ENCODE data around the gene GCSH.
"Not testable (repeated sequence)": the region's sequence is repeated elsewhere in the genome, so short reads cannot be mapped to it uniquely, and the experiment has no call there.

Gene GCSH

DNA sequence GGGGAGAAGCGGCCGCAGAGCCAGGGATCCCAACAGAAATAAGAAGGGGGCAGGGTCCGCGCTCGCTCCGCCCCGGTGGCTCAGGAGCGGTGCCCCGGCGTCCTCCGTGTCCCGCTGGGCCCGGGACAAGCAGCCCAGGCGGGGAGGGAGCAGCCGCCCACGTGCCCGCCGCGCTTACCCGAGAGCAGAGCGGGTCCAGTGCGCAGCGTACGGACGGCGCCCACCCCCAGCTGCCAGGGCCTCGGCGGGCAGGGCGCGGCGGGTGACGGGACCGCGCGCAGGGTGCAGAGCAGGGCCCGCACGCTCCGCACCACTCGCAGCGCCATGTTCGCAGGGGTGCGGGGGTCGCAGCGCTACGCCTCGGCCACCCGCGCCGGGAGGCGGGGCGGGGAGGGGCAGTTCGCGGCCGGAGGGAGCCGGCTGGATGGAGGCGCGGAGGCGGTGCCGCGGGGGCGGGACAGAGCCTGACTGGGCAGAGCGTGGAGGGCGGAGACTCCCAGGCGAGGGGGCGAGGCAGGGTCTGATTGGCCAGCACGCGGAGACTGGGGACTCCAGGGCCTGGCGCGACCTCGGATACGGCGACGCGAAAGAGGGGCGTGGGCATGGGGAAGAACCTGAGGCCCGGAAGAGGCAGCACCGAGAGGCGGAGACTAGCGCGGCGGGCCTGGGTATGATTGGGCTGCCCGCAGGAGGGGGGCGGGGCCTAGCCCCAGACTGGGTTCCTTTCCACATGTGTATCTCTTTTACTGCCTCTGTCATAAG lies at the start of gene GCSH:
TSS of gene GCSH (minus strand) at position 443 of the 762 bp plus-strand sequence. CDS start at position 326, 117 bp downstream.
- DNase-seq (ENCODE audit: low read depth in 2 of 2) = peak; percentile 92

- no peak for DNase-seq (ENCODE audit: low read depth in 2 of 2)
Observed at GRCh38 chr16:81143921-81144471, 47.8 kb upstream of the GCSH start.

DNA sequence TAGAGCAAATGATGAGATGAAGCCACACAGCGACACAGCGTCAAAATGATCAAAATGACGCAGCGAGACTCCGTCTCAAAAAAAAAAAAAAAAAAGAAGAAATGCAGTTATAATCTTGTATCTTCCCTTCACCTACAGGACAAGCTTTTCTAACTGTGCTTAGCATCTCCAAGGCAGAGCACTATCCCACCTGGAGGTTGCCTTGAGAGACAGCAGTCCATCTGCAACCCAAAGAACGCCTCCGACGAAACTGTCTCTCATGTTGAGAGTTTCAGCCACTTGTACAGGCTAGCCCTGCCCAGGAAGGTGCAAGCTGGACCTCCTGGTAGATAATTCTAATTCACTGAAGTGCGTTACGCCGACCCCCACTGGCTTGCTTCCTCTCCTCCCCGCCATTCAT lies 46.7 kb upstream of the GCSH start:
- no peak for DNase-seq (ENCODE audit: low read depth in 2 of 2)

GRCh38 chr16:81140930-81141780 lies 45.0 kb upstream of the GCSH start:
- DNase-seq (ENCODE audit: low read depth in 2 of 2) = no peak

DNA sequence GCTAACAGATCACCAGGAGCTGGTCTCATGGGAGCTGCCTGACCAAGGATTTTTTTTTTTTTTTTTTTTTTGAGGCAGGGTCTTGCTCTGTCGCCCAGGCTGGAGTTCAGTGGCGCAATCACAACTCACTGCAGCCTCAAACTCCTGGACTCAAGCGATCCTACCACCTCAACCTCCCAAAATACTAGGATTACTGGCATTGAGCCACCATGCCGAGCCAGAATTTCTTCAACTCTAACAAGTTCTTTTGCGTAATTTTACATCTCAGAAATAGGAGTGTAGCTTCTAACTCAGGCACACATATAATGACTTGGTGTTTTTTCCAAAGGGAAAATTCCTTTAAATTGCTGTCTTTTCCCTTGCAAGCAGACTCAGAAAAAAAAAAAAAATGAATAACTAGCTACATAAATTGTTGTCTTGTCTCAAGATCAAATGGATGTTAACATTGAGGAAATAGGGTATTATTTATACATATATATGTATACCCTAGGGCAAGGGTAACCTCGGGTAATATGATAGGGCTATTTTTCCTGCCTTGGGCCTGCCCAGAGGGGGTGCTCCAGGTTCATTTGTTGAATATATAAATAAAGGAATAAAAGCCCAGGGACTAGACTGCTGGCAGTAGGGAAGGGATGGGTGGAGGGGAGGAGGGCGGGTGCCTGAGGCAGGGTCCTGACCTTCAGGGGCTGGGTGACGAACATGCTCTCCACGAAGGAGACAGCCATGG lies 42.8 kb upstream of the GCSH start:
- DNase-seq (ENCODE audit: low read depth in 2 of 2) = no peak

DNA sequence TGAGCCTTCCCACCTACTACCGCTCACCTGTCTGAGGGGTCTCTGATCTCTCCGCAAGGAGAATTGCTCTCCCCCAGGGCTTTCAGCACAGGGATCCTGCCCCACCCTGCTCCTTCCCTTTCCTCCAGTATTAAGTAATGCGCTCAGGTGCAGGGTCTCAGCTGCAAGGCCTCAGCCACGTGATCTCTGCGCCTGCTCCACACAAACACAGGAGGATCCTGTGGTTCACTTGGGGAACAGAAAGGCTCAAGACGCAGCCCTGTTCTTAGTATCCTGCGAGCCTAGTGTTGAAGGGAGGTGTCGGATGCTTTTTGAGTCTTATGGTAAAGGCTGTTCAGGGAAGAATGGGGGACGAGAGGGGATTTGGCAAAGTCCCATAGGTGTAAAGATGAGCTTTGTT lies 41.6 kb upstream of the GCSH start:
- no peak for DNase-seq (ENCODE audit: low read depth in 2 of 2)

- no peak for DNase-seq (ENCODE audit: low read depth in 2 of 2)
Observed at GRCh38 chr16:81136390-81137335, 40.5 kb upstream of the GCSH start.

GRCh38 chr16:81130126-81130525 lies 33.9 kb upstream of the GCSH start:
- DNase-seq (ENCODE audit: low read depth in 2 of 2) = no peak

DNA sequence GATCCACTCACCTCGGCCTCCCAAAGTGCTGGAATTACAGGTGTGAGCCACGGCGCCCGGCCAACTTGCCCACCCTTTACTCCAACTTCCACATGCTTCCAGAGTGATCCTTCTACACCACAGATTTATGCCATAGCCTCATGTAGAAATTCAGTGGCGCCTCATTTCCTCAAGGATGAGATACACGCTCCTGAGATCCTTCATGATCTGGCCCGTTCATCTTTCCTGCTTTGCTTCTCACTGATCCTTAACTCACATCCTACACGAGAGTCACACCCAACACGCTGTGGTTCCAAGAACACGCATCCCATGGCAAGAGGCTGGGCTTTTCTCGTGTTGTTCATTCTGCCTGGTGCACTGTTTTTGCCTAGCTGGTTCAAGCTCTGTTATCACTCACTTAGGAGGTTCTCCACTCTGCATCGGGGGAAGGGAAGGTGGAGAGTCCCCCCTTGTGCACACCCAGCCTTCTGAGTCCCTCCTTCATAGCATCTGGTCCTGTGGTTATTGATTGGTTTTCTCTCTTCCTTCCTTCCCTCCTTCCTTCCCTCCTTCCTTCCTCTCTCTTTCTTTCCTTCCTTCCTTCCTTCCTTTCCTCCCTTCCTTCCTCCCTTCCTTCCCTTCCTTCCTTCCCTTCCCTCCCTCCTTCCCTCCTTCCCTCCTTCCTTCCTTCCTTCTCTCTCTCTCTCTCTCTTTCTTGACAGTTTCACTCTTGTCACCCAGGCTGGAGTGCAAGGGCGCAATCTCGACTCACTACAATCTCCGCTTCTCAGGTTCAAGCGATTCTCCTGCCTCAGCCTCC lies 32.7 kb upstream of the GCSH start:
- DNase-seq (ENCODE audit: low read depth in 2 of 2) = no peak

GRCh38 chr16:81127051-81127450 lies 30.9 kb upstream of the GCSH start:
- DNase-seq (ENCODE audit: low read depth in 2 of 2) = no peak

DNA sequence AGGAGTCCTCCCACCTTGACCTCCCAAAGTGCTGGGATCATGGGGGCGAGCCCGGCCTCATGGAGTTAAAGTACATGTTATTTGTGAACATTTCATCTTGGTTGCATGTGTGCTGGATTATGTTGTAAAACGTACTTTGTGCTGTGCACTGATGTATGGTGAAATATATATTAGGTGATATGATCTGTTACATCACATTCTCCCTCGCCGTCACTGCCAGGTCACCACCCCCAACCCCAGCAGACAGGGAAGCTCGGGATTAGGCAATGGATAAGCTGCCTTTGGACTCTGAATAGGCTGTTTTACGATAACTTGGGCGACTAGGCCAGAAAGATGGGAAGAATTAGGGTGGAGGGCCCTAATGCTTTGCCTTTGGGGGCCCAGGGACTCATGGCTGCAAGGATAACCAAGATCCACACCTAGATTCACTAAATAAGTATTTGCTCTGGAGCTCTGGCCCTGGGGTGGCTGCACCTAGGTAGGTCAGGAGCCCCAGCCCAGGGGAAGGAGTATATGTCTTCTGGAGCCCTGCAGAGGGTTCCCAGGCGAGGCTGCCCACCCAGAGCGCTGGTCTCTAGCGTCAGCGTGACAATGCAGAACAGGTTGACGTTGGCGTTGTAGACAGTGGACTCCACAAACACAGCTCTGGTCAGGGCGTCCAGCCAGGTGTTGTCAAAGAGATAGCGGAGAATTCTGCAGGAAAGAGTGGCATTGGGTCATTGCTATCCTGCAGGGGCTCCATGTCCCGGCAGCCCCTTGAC lies 27.1 kb upstream of the GCSH start:
- no peak for DNase-seq (ENCODE audit: low read depth in 2 of 2)

GRCh38 chr16:81121474-81121990 lies 25.3 kb upstream of the GCSH start:
- no peak for DNase-seq (ENCODE audit: low read depth in 2 of 2)

DNA sequence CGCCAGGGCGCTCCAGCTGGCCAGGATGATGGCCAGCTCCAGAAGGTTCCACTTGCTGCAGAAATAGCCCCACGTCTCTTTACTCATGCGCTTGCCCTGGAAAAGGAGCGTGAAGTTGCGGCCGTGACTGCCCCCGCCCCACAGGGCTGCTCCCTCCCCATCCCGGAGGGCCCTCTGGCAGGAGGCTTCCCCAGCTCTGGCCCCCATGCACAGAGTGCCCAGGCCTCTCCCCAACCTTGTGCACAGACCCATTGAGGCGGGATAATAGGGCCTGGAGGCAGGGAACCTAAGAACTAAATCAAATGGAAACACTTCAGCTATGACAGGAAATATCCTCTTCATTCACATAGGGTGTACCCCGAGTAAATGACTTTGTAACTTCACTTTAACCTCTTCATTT lies 21.2 kb upstream of the GCSH start:
- DNase-seq (ENCODE audit: low read depth in 2 of 2) = no peak

GRCh38 chr16:81116285-81116684 lies 20.1 kb upstream of the GCSH start:
- no peak for DNase-seq (ENCODE audit: low read depth in 2 of 2)

DNA sequence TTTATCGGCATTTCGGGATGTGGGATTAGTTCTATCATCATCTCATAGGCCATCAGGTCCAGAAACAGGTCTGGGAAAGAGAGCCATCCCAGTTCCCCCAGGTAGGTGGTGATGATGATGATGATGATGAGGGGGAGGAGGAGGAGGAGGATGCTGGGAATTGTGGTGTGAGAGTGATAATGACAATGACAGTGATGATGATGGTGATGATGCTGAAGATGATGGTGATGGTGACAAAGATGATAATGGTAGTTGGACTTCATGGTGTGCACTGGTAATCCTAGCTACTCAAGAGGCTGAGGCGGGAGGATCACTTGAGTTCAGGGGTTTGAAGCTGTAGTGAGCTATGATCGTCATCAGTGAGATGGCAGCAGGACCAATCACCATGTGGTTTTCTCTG lies 16.3 kb upstream of the GCSH start:
- no peak for DNase-seq (ENCODE audit: low read depth in 2 of 2)

- DNase-seq (ENCODE audit: low read depth in 2 of 2) = not testable (repeated sequence)
Observed at GRCh38 chr16:81109274-81109673, 13.1 kb upstream of the GCSH start.

DNA sequence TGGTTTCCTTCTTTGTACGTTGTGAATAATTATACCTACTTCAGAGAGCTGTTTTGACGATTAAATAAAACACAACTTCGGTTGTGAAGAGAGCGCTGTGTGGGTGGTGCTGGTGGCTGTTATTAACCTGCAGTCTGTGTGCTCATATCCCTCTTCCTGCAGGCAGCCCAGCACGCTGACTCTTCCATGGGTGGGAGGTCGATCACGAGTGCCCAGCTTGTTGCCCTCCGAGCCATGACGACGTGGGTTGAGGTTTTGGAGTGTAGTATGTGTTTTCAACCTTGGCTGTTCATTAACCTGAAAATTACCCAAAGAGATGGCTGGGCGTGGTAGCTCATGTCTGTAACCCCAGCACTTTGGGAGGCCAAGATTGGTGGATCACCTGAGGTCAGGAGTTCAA lies 11.3 kb upstream of the GCSH start:
- no peak for DNase-seq (ENCODE audit: low read depth in 2 of 2)

GRCh38 chr16:81106826-81107503 lies 10.8 kb upstream of the GCSH start:
- no peak for DNase-seq (ENCODE audit: low read depth in 2 of 2)

DNA sequence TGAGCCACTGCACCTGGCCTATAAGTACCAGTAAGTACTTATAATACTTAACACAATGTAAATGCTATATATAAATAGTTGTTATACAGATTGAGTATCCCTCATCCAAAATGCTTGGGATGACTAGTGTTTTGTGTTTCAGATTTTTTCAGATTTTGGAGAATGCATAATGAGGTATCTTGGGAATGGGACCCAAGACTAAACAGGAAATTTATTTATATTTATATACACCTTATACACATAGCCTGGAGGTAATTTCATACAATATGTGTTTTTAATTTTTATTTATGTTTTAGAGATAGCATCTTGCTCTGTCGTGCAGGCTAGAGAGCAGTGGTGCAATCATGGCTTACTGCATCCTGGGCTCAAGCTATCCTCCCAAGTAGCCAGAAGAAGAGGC lies 9.8 kb upstream of the GCSH start:
- no peak for DNase-seq (ENCODE audit: low read depth in 2 of 2)
